CD4-positive, alpha-beta T cell treated with Interleukin-17A for 4 hours (primary cell): ENCODE measurements around the gene ATP13A4.

Source experiments
- DNase-seq: peaks from one replicate; pipeline ENCODE4 v3.0.0-alpha.2; 2020; ENCODE audit warnings: mixed read lengths

ATP13A4 gene

GRCh38 chr3:193496658-193497057, 58.0 kb downstream of the ATP13A4 start:
- no peak for DNase-seq

- no peak for DNase-seq
These were observed 63.7 kb downstream of the ATP13A4 start for GRCh38 chr3:193491026-193491425.

- DNase-seq = no peak
These were observed 64.1 kb downstream of the ATP13A4 start for GRCh38 chr3:193490580-193490979.

- DNase-seq = no peak
These were observed 64.7 kb downstream of the ATP13A4 start for GRCh38 chr3:193489949-193490348.

- DNase-seq = no peak
These were observed 66.0 kb downstream of the ATP13A4 start for GRCh38 chr3:193488741-193489140.

- DNase-seq = no peak
These were observed 70.6 kb downstream of the ATP13A4 start for GRCh38 chr3:193483988-193484539.

GRCh38 chr3:193481436-193481835, 73.3 kb downstream of the ATP13A4 start:
- no peak for DNase-seq

GRCh38 chr3:193474446-193474845, 80.2 kb downstream of the ATP13A4 start:
- DNase-seq = no peak

- no peak for DNase-seq
These were observed 84.0 kb downstream of the ATP13A4 start for GRCh38 chr3:193470710-193471109.

- no peak for DNase-seq
These were observed 88.6 kb downstream of the ATP13A4 start for GRCh38 chr3:193465992-193466608.

- no peak for DNase-seq
These were observed 89.8 kb downstream of the ATP13A4 start for GRCh38 chr3:193464889-193465288.

GRCh38 chr3:193457526-193457925, 97.2 kb downstream of the ATP13A4 start:
- no peak for DNase-seq

- DNase-seq = no peak
These were observed 102.4 kb downstream of the ATP13A4 start for GRCh38 chr3:193452338-193452737.

- DNase-seq = no peak
These were observed 102.8 kb downstream of the ATP13A4 start for GRCh38 chr3:193451902-193452301.

- no peak for DNase-seq
These were observed 107.6 kb downstream of the ATP13A4 start for GRCh38 chr3:193446965-193447602.

- DNase-seq = no peak
These were observed 115.3 kb downstream of the ATP13A4 start for GRCh38 chr3:193439423-193439822.

- no peak for DNase-seq
These were observed 135.9 kb downstream of the ATP13A4 start for GRCh38 chr3:193418576-193419373.

- DNase-seq = no peak
These were observed 138.1 kb downstream of the ATP13A4 start for GRCh38 chr3:193416629-193417028.

- no peak for DNase-seq
These were observed 147.0 kb downstream of the ATP13A4 start for GRCh38 chr3:193407688-193408087.

GRCh38 chr3:193407112-193407511, 147.6 kb downstream of the ATP13A4 start:
- DNase-seq = no peak

GRCh38 chr3:193403307-193403706, 151.4 kb downstream of the ATP13A4 start:
- DNase-seq = no peak

- DNase-seq = no peak
These were observed 154.4 kb downstream of the ATP13A4 start for GRCh38 chr3:193400304-193400703.

GRCh38 chr3:193396451-193397244, 158.0 kb downstream of the ATP13A4 start:
- DNase-seq = no peak
